ENCODE results near the gene ABCC11.

ABCC11 gene

DNA sequence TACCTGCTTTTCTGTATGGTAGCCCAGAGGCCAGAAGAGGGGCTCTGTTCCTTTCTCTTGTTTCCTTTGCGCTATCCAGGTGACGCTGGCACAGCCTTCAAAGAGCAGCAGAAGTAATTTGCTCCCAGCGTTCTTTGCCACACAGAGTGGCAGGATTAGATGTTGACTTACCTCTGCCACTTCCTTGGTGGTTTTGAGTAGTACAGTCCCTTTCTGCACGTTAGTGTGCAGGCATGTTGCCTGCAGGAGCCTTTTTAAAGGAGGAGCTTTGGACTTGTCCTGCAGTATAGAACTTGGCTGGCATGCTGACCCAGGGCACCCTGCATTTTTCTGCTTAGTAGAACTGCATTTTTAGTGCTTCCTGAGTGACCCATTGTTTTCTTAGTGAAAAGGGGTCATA is at the start of gene ABCC11:
ABCC11 (minus strand) TSS at position 229 of the 400 bp plus-strand sequence. CDS start 15,618 bp downstream, outside the sequence.
- no peak for DNase-seq

DNA sequence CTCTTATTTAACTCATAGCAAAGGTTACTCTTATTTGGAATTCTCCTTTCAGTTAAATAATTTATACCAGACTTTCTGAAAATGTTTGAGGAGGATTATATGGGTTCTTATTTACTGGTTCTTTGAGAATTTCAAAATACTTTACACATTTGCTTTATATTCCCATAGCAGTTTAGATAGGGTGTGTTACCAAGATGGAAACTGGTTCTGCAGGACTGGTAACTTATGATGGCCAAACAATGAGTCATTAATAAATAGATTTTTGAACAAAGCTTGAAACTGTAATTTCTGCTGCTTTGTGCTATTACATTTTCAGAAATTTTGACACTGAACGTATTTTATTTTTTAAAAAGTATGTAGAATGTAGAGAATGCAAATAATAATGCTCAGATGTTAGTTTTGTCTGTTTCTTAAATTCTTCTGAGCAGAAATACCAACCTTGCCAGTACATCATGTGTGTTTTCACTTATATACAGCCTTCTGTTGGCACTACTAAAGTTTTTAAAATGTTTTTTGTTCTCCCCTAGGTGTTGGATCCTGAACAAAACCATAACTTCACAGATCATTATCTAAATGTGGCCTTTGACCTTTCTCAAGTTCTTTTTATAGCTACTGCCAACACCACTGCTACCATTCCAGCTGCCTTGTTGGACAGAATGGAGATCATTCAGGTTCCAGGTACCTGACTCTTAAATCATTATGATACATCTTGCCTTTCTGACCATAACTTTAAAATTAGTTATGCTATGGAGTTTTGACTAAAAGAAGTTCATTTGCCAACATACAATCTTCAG is 48.3 kb upstream of the ABCC11 start:
- no peak for DNase-seq

DNA sequence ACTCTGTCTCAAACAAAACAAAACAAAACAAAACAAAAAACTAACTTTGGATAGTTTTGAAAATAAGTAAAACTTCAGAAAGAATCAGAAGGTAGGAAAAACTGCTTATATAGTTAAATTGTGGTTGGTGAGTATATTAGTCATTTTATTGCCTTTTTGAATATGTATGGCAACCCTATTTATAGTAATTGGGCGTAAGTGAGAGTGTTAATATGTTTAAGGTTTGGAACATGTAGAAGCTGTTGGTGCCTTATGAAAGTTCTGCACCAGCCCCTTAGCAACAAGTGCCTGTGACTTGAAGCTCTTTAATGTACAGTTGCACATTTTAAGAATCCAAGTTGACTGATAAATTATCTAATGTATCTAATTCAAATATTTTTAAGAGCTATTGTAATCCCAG is 47.4 kb upstream of the ABCC11 start:
- no peak for DNase-seq

DNA sequence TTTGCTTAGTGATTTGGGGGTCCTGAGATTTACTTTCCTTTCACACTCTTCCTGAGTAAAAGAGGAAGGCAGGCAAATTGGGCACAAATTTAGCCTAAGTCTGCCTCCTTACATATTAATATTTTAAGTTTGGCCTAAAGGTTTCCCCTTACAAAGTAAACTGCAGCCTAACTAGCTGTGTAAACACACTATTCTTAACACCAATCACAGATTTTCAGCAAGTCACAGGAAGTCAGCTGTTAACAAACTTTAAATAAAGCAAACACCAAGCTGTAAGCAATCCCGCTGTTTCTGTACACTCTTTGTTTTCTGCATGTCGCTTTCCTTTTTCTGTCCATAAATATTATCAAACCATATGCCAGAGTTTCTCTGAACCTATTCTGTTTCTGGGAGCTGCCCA is 45.1 kb upstream of the ABCC11 start:
- no peak for DNase-seq

DNA sequence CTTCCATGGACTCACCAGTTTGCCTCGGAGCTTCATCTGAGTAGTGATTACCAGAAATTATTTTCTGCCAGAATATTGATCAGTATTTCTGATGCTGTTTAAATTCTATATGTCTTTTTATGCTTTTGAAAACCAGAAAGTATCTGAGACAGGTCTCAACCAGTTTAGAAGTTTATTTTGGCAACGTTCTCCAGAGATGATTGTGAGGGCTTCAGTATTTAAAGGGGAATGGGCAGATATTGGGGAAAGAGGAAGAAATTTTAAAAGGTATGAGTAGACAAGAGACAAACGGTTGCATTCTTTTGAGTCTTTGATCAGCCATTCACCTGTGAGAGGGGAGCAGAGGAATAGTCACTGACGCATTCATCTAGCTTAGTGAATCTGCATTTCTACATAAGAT is 44.4 kb upstream of the ABCC11 start:
- DNase-seq, result no peak

DNA sequence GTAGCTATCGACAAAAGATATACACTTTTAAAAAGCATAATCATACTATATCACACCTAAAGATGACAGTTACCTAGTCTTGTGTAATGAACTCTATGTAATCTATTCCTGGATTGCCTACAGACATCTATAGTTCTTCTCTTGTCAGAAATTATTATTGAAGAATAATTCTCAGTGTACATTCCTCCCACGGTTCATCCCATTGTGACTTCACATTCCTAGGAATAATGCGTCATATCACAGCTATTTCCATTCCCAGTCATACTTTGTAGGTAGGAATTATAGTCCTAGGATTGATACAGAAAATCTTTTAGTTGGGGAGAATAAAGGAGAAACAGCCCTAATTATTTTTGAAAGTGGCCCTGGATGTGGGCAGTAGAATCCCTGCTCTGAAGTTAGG is 44.0 kb upstream of the ABCC11 start:
- DNase-seq, result no peak

DNA sequence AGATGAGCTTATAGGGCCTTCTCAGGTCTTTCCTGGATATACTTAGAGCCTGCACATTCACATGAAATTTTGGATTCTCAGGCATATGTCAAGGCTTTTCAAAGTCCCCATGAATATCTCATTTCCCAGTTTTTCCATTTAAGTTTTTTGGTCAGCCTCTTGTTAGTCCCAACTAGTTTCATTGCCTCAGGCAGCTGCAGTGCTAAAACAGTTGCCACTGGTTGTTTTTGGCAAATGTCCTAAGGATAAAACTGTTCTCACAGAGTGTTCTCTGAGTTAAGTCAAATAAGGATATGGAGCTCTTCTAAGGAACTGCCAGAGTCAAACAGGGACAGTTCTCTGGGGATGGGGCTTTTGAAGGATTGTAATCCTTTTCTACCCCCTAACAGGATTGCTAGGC is 39.9 kb upstream of the ABCC11 start:
- no peak for DNase-seq

DNA sequence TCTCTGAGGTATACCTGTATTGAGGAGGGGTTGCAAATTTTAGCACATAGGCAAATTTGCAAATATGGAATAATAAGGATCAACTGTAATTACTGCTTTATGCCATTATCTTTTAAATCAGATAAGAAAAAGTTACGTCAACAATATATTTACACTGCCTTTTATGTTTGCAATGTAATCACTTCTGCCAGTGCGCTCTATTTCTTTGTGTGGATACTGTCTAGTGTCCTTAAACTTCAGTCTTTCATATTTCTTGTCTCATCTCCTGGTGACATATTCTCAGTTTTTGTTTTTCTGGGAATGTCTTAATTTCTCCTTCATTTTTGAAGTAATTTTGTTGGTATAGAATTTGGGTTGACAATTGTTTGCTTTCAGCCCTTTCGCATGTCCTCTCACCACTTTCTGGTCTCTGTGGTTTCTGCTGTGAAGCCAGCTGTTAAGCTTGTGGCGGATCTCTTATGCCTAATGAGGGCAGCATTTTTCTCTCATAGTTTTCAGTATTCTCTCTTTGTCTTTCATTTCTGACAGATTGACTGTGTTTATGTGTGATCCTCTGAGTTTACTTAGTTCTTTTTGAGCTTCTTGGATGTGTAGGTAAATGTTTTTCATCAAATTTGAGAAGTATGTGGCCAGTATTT is 37.6 kb upstream of the ABCC11 start:
- no peak for DNase-seq

DNA sequence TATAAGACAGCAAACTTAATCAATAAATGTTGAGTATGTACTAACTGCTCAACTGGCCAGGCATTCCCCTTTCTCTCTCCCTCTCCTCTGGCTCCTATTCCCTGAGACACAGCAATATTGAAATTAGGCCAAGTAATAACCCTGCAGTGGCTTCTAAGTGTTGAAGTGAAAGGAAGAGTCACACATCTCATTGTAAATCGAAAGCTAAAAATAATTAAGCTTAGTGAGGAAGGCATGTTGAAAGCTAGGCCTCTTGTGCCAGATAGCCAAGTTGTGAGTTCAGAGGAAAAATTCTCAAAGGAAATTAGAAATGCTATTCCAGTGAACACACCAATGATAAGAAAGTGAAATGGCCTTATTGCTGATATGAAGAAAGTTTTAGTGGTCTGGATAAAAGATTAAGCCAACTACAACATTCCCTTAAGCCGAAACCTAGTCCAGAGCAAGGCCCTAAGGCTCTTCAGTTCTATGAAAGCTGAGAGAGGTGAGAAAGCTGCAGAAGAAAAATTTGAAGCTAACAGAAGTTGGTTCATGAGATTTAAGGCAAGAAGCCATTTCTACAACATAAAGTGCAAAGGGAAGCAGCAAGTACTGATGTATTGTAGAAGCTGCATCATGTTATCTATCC is 35.4 kb upstream of the ABCC11 start:
- DNase-seq, result no peak

DNA sequence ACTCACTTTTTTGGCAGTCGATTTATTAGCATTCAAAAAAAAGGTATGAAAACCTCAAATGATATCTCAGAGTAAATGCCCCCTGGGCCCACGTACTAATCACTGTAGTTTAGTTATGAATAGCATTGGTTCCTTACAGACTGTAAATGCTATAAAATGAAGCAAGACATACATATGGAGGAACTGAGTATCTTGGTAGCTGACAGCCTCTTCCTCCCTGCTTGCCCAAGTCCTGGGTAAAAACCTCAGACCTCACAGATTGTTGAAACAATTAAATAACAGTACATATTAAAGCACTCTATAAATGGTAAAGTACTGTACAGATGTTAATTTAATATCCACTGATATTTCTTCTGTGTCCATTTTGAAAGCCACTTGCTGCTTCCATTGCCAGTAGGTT is 33.2 kb upstream of the ABCC11 start:
- no peak for DNase-seq

DNA sequence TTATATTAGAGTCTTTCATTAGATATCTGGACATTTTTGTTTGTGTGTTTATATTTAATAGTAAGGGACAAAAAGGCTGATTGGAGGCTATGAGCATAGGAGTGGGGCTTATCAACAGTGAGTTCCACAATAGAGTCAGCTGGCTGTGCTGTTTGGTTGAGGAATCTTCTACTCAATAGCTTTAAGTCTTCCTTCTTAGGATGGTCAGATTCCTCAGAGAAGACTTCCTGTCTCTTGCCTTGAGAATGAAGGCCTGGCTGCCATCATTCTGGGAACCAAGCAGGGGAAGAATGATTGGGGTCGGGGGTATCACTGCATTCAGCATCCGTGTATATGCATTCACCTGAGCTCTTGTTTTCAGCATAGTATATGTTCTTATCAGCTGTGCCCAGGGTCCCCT is 31.9 kb upstream of the ABCC11 start:
- DNase-seq, result no peak

DNA sequence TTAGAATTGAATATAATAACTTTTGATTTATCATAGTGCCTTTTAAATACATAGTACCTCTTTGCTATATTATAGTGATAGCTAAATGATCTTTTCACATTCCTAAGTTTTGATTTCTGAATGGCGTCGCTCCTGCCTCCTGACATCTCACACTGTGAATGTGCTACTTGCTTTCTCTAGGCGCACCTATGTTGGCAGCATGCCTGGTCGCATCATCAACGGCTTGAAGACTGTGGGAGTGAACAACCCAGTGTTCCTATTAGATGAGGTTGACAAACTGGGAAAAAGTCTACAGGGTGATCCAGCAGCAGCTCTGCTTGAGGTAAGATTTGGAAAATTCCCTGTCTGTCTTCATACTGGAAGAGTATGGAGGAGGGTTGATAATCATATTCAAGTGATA is 29.8 kb upstream of the ABCC11 start:
- DNase-seq, result no peak

DNA sequence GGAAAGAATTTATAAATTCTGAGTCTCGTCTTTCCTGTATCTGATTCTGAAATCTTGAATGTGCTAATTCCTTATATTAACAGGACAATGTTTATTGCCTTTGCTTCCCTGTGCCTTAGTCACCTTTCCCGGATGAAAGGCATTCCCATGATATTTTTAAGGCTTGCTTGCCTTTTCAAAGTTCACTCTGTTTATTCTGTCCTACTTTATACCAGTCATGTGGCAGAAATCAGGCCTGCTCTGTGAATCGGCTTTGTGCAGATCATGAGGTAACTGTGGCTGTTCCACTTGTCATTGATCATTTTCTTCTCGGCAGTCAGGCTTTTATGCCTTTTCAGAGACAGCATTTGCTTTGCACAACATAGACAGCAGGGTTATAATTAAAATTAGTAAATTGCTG is 28.8 kb upstream of the ABCC11 start:
- DNase-seq, result no peak

DNA sequence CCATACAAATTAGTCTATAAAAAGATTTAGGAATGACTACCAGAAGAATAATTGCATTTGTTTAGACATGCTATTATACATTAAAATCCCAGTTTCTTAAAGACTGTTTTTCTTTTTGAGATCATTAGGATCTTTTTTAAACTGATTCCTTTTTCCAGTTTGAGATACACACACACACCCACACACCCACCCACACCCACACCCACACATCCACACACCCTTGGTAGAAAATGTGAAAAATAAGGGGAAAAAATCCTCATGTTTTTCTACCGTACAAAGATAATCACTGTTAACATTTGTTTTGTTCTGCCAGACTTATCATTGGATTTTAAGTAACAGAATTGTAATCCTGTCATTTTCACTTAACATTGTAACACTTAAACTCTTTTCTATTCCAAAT is 27.1 kb upstream of the ABCC11 start:
- DNase-seq, result no peak

DNA sequence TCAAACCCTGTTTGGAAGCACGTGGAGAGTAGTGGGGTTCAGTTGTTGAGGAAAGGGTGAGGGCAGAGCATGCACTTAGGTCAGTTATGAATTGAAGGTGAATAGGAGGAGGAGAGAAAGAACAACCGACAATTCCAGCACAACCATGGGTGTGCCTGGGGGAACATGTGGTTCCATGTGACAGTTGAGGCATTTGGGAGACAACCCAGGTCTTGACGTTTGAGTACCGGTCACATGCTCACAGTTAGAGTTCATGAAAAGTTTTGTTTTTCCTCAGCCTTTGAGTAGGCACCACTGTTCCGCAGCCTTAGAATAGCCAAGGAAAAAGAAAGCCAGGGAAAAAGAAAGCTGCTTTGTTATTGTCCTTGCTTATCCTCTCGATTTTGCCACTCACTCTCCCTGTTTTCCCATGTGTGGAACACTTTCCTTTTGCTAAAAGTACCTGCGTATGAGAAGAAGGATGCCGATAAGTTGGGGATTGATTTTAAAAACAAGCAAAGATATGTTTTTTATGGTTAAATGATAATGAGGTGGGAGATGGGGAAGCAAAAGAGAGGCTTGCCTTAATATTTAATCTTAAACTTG is 25.6 kb upstream of the ABCC11 start:
- no peak for DNase-seq

DNA sequence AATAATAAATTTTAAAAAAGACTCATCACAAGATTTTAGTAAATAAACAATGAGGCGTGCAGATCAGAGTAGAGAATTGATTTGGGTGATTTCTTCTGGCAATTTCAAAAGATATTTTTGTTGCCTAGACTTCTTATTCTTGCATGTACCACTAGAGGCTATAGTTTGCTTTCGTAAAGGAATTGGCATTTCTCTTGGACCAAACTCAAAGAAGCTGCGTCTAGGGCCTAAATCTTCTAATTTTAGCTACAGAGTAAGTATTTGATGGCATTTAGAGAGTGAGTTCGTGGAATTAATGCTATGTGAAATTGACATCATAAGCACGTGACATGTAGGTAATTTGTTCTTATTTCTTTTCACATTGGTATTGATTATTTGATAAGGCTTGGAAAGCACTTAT is 24.4 kb upstream of the ABCC11 start:
- DNase-seq, result no peak

DNA sequence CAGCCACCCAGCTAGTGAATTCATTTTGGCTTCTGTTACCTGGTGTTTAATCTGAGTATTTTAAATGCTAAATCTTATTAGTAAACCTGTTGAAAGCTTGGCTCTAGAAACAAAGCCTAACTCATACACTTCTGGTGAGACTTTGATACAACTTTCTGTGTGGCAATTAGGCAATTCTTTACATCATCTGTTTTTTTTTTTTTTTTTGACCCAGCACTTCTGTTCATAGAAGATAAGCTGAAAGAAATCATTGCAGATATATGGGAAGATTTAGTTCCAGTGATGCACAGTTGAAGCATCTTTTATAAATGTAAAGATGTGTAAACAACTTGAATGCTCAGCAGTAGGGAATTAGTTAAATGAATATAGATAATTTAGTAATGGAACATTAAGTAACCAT is 21.7 kb upstream of the ABCC11 start:
- no peak for DNase-seq

DNA sequence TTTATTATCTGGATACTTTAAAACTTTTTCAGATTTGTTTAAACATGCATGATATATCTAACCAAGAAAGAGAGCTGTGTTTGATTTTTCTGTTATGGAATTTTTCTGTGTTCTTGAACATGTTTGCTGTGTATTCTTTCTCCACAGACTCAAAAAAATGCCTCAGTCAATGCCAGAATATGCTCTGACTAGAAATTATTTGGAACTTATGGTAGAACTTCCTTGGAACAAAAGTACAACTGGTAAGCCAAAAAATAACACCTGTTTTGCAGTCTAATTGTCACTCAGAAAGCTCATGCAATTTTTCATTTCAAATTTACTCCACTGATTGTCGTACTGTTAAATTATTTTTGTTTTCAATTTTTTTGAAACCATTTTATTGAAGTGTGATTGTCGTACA is 15.3 kb upstream of the ABCC11 start:
- no peak for DNase-seq

DNA sequence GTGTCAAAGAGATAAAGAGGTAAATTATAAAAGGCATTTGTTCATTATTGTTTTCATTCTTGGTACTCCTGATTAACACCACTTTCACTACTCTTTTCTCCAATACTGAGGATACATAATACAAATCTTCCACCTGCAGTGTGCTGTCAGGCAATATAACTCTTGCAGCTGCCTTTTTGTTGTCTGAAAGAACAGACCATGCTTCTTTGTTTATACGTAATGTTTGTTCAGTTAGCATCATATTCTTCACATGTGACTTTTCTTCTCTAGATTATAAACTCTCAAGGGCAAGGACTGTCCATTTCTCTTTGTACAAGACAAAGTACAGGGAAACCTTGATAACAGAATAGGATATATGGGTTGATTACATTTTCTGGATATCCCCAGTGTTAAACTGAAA is 14.2 kb upstream of the ABCC11 start:
- no peak for DNase-seq

DNA sequence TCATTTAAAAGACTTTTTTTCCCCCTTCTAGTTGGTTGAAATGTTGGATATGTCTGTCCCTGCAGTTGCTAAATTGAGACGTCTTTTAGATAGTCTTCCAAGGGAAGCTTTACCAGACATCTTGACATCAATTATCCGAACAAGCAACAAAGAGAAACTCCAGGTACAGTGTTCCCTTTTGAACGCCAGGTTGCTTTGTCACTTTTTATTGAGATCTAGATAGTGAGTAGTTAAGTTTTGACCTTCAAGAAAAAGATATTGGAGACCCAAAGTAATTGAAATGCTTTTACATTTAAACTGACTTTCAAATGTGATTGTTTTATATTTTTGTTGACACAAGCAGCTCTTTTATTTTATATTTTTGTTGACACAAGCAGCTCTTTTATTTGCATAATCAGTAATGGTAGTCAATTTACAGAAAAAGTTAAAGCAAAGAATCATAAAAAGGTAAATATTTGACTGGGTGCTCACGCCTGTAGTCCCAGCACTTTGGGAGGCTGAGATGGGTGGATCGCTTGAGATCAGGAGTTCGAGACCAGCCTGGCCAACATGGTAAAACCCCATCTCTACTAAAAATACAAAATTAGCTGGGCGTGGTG is 9.3 kb upstream of the ABCC11 start:
- no peak for DNase-seq

DNA sequence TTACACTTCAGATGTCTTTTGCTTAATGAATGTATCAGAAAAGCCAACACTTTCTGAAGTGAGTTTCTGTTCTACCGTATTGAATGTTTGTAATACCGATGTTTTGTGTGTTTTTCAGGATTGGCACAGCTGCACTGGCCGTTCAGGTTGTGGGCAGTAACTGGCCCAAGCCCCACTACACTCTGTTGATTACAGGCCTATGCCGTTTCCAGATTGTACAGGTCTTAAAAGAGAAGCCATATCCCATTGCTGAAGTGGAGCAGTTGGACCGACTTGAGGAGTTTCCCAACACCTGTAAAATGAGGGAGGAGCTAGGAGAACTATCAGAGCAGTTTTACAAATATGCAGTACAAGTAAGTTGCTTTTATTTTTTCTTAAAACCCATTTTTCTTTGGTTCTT is 4.7 kb upstream of the ABCC11 start:
- DNase-seq, result no peak

DNA sequence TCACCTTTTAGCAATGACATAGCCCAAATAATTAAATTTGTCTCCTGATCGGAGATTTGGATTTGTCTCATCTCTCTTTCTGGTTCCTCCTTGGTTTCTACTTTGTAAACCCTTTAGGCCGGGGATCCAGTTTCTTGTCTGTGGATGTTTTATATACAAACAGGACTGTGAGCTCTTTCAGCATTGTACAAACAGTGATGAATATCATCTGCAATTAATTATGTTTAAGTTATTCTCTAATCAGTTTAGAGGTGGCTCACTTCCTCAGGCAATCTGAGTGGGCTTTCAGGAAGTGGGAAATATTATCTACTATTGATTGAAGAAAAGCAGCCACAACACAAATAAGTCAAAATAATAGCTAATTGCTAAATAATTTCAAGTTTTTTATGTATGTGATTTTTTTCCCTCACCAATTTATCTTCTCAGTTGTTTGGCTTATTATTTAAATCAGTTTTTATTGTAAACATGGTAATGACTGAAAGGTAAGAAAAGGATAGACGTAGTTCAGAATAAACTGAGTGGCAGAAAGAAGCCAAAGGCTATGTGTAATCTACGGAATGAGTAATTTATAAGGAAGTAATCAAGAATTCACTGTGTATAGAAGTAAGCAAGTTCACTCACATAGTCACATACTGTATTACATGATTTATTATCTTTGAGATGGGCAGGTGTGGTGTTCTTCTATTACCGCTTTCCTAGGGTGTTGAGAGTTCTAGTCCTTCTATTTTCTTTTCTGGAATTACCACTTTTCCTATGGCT is 3.4 kb upstream of the ABCC11 start:
- DNase-seq, result no peak

DNA sequence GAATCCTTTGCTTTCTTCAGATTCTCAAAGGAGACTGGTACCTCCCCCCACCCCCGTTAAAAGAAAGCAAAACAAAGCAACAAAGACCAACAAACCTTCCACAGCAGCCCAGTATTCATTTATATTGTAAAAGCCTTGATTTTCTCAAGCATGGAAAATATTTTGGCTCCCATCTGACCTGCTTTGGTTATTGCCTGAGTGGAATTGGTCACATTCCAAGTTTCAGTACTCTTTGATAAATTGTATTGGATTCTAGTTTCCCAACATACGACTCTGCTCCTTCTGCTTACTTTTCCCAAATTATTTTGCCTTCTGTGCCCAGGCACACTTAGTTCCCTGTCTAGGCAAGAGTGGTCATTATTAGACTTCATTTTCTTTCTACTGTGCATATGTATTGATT is 1.3 kb downstream of the ABCC11 start:
- no peak for DNase-seq
